Upper lobe of left lung (tissue), 4 donors: ENCODE results near the gene CCNT2.

Source experiments
- EP300 ChIP-seq, 4 donors: sonication (generic); formaldehyde crosslinking; IDR thresholded peaks; one replicate each; pipeline ENCODE4 v1.5.1; 2017; ENCODE audit warnings: antibody characterized with exemption in 4 of 4, control low read depth in 2 of 4
- TF ChIP-seq, protein P1 (sequence below), 6 experiments: fragments of 450-650 bp in 4 of 6; fragments of 200-600 bp in 2 of 6; sonication (generic) in 2 of 6; IDR thresholded peaks; one replicate each; pipeline ENCODE4 v1.5.1; 2016 to 2019; ENCODE audit warnings: antibody characterized with exemption in 6 of 6

DNA sequence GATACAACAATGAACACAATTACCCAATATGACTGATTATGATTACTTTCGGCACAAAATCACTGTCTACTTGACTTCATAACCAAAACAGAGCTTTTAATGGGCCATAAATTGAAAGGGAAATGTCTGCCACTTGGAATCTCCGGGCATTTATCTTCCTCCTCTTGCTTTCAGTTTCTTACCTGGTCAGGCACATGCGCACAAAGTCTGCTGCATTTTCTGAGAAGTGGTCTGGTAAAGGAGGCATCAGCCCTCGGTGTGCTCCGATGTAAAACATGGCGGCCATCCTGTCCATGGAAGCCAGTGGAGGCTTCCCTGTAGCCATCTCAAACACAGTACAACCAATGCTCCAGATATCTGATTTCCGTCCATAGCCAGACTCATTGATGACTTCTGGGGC is 62.0 kb downstream of the CCNT2 start:
- TF ChIP-seq, protein P1, sequence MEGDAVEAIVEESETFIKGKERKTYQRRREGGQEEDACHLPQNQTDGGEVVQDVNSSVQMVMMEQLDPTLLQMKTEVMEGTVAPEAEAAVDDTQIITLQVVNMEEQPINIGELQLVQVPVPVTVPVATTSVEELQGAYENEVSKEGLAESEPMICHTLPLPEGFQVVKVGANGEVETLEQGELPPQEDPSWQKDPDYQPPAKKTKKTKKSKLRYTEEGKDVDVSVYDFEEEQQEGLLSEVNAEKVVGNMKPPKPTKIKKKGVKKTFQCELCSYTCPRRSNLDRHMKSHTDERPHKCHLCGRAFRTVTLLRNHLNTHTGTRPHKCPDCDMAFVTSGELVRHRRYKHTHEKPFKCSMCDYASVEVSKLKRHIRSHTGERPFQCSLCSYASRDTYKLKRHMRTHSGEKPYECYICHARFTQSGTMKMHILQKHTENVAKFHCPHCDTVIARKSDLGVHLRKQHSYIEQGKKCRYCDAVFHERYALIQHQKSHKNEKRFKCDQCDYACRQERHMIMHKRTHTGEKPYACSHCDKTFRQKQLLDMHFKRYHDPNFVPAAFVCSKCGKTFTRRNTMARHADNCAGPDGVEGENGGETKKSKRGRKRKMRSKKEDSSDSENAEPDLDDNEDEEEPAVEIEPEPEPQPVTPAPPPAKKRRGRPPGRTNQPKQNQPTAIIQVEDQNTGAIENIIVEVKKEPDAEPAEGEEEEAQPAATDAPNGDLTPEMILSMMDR (IDR thresholded peaks at IDR 0.05) = no peak
- no peak for TF ChIP-seq EP300 (IDR thresholded peaks at IDR 0.05)
